GM13977 (cell line): ENCODE measurements around the gene ELOA.
"Not testable (repeated sequence)": the region's sequence is repeated elsewhere in the genome, so short reads cannot be mapped to it uniquely, and the experiment has no call there.

ENCODE experiments used
- DNase-seq: peaks from one replicate; pipeline ENCODE4 v3.0.0; 2012; ENCODE audit warnings: low spot score
- CTCF ChIP-seq: IDR thresholded peaks from 2 replicates; pipeline ENCODE4 v1.5.1; 2012; ENCODE audit warnings: mild to moderate bottlenecking, control low read depth; ENCODE audit not compliant: insufficient read depth; ENCODE audit errors: extremely low read depth, missing control alignments
- in situ Hi-C: fragments of 300-500 bp; cut with MboI; formaldehyde crosslinking; loops from one replicate; pipeline ENCODE4 v1.12.0; 2022; ENCODE audit warnings: low sequenced_read_pairs, low pct_unique_long_range_greater_than_20kb, mixed read lengths, inconsistent platforms; ENCODE audit not compliant: unreplicated experiment

The ELOA gene

GRCh38 chr1:23799570-23800399 is 56.5 kb downstream of the ELOA start:
- in situ Hi-C loops: no loop called here
- peak; percentile 72 for DNase-seq

GRCh38 chr1:23800400-23801337 is 57.4 kb downstream of the ELOA start, which contains the start of gene GALE:
GALE (minus strand) TSS chr1:23800754; CDS start chr1:23799007, 1,747 bp downstream.
- no peak for TF ChIP-seq CTCF
- DNase-seq: peak; percentile 99
- in situ Hi-C loops: no loop called here

More at GRCh38 chr1:23799570-23800399, 56.5 kb downstream of the ELOA start:
- TF ChIP-seq CTCF: no peak

GRCh38 chr1:23801338-23801748 is 58.1 kb downstream of the ELOA start:
- no peak for TF ChIP-seq CTCF
- in situ Hi-C loops: no loop called here
- no peak for DNase-seq

- in situ Hi-C loops: no loop called here
- DNase-seq: no peak
- no peak for TF ChIP-seq CTCF
These were observed 58.6 kb downstream of the ELOA start for GRCh38 chr1:23801876-23802275.

GRCh38 chr1:23802809-23803342 is 59.6 kb downstream of the ELOA start:
- in situ Hi-C loops, DNase-seq: not testable (repeated sequence)

- no peak for TF ChIP-seq CTCF
- in situ Hi-C loops: no loop called here
- DNase-seq: no peak
These were observed 60.4 kb downstream of the ELOA start for GRCh38 chr1:23803674-23804073.
